Adrenal gland (tissue), 5 donors: ENCODE results near the gene MEOX1.

ENCODE experiments used
- POLR2A ChIP-seq, 2 donors: fragments of 450-650 bp; IDR thresholded peaks; one replicate each; pipeline ENCODE4 v1.6.1; 2017; ENCODE audit warnings: antibody characterized with exemption in 2 of 2, mild to moderate bottlenecking in 2 of 2, moderate library complexity in 1 of 2
- TF ChIP-seq, protein P1 (sequence below), 6 experiments: fragments of 450-650 bp in 4 of 6; fragments of 200-600 bp in 2 of 6; sonication (generic) in 1 of 6; IDR thresholded peaks; 1 replicate in 5 of 6; 2 replicates in 1 of 6; pipeline versions ENCODE4 v1.5.1 to v1.8.0; 2016 to 2021; ENCODE audit warnings: antibody characterized with exemption in 6 of 6, mild to moderate bottlenecking in 2 of 6, moderate library complexity in 1 of 6
- donor health status: DM: no; HTN: no; CAD: no.

DNA sequence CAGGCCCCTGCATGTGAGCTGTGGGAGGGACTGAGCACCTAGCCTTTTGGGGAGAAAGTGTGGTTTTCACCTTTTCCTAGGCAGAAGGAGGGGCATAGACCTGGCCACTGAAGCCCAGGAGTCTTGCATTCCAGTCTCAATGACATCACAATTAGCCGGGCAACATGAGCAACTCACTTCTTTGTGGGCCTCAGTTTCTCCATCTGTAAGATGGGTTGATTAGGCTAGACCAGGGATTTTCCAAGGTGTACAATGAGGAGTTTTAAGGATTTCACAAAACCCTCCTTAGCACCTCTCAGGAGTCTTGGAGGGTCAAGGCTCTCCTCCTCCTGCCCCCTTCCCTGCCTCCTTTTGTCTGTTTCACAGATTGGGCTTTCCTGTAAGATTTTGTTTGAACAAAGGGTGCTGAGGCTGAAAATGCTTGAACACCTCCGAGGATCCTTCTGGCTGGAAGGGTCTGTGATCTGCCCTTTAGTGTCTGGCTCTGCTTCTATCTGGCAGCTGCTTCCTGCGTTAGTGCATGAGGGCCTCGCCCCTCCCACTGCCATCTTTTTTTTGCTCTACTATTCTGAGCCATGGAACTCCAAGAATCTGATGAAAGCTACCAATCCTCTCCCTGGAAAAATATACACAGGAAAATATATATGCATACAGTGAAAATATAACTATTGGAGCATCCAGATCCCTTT, 63.2 kb downstream of the MEOX1 start:
- no peak for TF ChIP-seq POLR2A (IDR thresholded peaks at IDR 0.05)
- TF ChIP-seq, protein P1, sequence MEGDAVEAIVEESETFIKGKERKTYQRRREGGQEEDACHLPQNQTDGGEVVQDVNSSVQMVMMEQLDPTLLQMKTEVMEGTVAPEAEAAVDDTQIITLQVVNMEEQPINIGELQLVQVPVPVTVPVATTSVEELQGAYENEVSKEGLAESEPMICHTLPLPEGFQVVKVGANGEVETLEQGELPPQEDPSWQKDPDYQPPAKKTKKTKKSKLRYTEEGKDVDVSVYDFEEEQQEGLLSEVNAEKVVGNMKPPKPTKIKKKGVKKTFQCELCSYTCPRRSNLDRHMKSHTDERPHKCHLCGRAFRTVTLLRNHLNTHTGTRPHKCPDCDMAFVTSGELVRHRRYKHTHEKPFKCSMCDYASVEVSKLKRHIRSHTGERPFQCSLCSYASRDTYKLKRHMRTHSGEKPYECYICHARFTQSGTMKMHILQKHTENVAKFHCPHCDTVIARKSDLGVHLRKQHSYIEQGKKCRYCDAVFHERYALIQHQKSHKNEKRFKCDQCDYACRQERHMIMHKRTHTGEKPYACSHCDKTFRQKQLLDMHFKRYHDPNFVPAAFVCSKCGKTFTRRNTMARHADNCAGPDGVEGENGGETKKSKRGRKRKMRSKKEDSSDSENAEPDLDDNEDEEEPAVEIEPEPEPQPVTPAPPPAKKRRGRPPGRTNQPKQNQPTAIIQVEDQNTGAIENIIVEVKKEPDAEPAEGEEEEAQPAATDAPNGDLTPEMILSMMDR (IDR thresholded peaks at IDR 0.05), result no peak
